ENCODE data around the gene MYOCOS.
"Not testable (repeated sequence)": the region's sequence is repeated elsewhere in the genome, so short reads cannot be mapped to it uniquely, and the experiment has no call there.

MYOCOS gene

DNA sequence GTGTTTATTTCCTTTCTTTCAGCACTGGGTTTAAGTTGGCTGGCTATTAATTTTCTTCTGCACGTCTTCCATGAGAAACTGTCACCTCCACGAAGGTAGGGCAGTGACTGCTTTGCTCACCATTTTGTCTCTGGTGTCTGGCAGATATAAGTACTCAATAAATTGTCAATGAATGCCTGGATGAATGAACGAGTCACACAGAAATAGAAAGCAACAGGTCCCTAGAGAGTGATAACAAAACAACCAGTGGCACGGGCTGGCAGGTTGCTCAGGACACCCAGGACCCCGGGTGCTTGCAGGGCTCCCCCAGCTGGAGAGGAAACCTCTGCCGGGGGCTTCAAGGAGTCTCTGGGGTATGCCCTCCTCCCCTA lies 33.7 kb downstream of the MYOCOS start:
- Histone ChIP-seq H3K9ac (no peak overlapping the region), H3K4me2 (peak overlapping the region; percentile 76), H3K4me1 (peaks cover 35% of the 10 kb centered on the region), H3K36me3 (no peaks in the 10 kb centered on the region), H3K9me3 (no peaks in the 10 kb centered on the region), H3K4me3 (peak overlapping the region; percentile 9; the same call in 1 of the 2 replicates), H4K20me1 (no peaks in the 10 kb centered on the region), H3K27me3 (no peaks in the 10 kb centered on the region), H3K27ac (peak overlapping the region; percentile 63)
- TF ChIP-seq Cebpa-rat (IDR thresholded peaks at IDR 0.05) = no peak

DNA sequence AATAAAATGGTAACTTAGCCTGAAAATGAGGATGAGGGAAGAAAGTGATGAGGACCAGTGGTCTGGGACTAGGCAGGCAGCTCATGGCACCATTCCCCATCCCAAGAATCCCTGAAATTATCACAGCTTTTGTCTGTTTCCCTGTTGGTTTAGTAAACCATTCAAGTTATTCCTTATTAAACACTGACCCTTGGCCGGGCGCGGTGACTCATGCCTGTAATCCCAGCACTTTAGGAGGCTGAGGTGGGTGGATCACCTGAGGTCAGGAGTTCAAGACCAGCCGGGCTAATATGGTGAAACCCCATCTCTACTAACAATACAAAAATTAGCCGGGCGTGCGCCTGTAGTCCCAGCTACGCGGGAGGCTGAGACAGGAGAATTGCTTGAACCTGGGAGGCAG lies 34.2 kb downstream of the MYOCOS start:
- H3K9me3 ChIP-seq, H3K36me3 ChIP-seq, H3K27me3 ChIP-seq, H4K20me1 ChIP-seq, H3K9ac ChIP-seq: not testable (repeated sequence)
- Histone ChIP-seq H3K27ac (peak overlapping the region; percentile 63), H3K4me2 (peak overlapping the region; percentile 76), H3K4me1 (peaks cover 35% of the 10 kb centered on the region), H3K4me3 (0 out of 2 replicates have a peak overlapping the region, but pooled peaks have one; percentile 9)

DNA sequence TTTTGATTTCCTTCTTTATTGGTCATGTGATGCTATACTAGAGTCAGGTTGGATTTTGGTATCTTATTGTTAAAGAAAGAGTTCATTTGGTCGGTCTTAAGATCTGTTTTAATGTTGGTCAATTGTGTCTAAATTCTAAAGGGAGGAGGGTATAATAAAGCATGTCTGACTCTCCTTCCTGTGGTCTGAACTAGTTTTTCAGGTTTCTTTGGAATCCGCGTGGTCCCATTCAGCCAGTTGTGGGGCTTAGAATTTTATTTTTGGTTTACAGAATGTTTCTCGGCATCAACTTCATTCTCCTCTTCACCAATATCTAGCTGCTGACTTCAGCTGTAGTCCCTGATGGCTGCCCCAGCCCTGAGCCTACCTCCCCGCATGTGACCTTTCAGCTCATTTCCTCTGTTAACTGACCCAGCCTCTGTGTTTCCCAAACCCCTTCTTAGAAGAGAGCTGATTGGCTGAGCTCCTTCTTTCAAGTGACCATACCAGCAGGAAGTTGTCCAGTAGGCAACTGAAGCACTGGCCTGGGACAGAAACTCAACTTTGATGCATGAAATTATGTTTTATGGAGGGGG lies 39.1 kb downstream of the MYOCOS start:
- Histone ChIP-seq H3K4me3 (no peak overlapping the region), H3K4me1 (peaks cover 10% of the 10 kb centered on the region), H3K36me3 (no peaks in the 10 kb centered on the region), H3K27me3 (no peaks in the 10 kb centered on the region), H3K9ac (no peak overlapping the region), H3K27ac (no peak overlapping the region), H3K9me3 (no peaks in the 10 kb centered on the region), H3K4me2 (no peak overlapping the region), H4K20me1 (no peaks in the 10 kb centered on the region)
- no peak for TF ChIP-seq Cebpa-rat (IDR thresholded peaks at IDR 0.05)

- H3K36me3 ChIP-seq = no peaks in the 10 kb centered on the region
- H3K4me1 ChIP-seq = no peaks in the 10 kb centered on the region
- H3K9me3 ChIP-seq = no peaks in the 10 kb centered on the region
- no peak overlapping the region for H3K4me2 ChIP-seq
- no peak for TF ChIP-seq Cebpa-rat (IDR thresholded peaks at IDR 0.05)
- H3K27ac ChIP-seq = no peak overlapping the region
- no peaks in the 10 kb centered on the region for H4K20me1 ChIP-seq
- no peak overlapping the region for H3K9ac ChIP-seq
- H3K4me3 ChIP-seq = no peak overlapping the region
- H3K27me3 ChIP-seq = no peaks in the 10 kb centered on the region
These were observed 41.2 kb downstream of the MYOCOS start for GRCh38 chr1:171663036-171663853.

GRCh38 chr1:171663854-171664575 lies 42.0 kb downstream of the MYOCOS start:
- Histone ChIP-seq H3K9me3 (no peaks in the 10 kb centered on the region), H3K36me3 (no peaks in the 10 kb centered on the region)

GRCh38 chr1:171664976-171665375 lies 42.9 kb downstream of the MYOCOS start:
- no peak overlapping the region for H3K27ac ChIP-seq
- no peaks in the 10 kb centered on the region for H3K36me3 ChIP-seq
- H3K9me3 ChIP-seq = no peaks in the 10 kb centered on the region
- H3K27me3 ChIP-seq = no peaks in the 10 kb centered on the region
- H3K4me1 ChIP-seq = no peaks in the 10 kb centered on the region
- H3K4me2 ChIP-seq = no peak overlapping the region
- H3K9ac ChIP-seq = no peak overlapping the region
- no peak overlapping the region for H3K4me3 ChIP-seq
- no peaks in the 10 kb centered on the region for H4K20me1 ChIP-seq
- TF ChIP-seq Cebpa-rat (IDR thresholded peaks at IDR 0.05) = no peak

More at GRCh38 chr1:171663854-171664575, 42.0 kb downstream of the MYOCOS start:
- Histone ChIP-seq H3K4me2 (no peak overlapping the region), H4K20me1 (no peaks in the 10 kb centered on the region), H3K9ac (no peak overlapping the region), H3K27ac (no peak overlapping the region), H3K27me3 (no peaks in the 10 kb centered on the region), H3K4me1 (no peaks in the 10 kb centered on the region), H3K4me3 (no peak overlapping the region)
- no peak for TF ChIP-seq Cebpa-rat (IDR thresholded peaks at IDR 0.05)

GRCh38 chr1:171666114-171666769 lies 44.2 kb downstream of the MYOCOS start:
- Histone ChIP-seq H4K20me1 (no peaks in the 10 kb centered on the region), H3K4me1 (no peaks in the 10 kb centered on the region), H3K27ac (no peak overlapping the region), H3K9ac (no peak overlapping the region), H3K4me2 (no peak overlapping the region), H3K9me3 (peaks cover 7% of the 10 kb centered on the region; the same call in 1 of the 2 replicates), H3K36me3 (no peaks in the 10 kb centered on the region), H3K27me3 (no peaks in the 10 kb centered on the region), H3K4me3 (no peak overlapping the region)
- no peak for TF ChIP-seq Cebpa-rat (IDR thresholded peaks at IDR 0.05)

GRCh38 chr1:171668372-171668771 lies 46.3 kb downstream of the MYOCOS start:
- H3K27ac ChIP-seq = no peak overlapping the region
- no peak for TF ChIP-seq Cebpa-rat (IDR thresholded peaks at IDR 0.05)
- no peaks in the 10 kb centered on the region for H3K27me3 ChIP-seq
- no peak overlapping the region for H3K9ac ChIP-seq
- H3K9me3 ChIP-seq = peaks cover 7% of the 10 kb centered on the region; the same call in 1 of the 2 replicates
- H3K4me2 ChIP-seq = no peak overlapping the region
- H3K4me3 ChIP-seq = no peak overlapping the region
- H3K36me3 ChIP-seq = no peaks in the 10 kb centered on the region
- H4K20me1 ChIP-seq = no peaks in the 10 kb centered on the region
- no peaks in the 10 kb centered on the region for H3K4me1 ChIP-seq

DNA sequence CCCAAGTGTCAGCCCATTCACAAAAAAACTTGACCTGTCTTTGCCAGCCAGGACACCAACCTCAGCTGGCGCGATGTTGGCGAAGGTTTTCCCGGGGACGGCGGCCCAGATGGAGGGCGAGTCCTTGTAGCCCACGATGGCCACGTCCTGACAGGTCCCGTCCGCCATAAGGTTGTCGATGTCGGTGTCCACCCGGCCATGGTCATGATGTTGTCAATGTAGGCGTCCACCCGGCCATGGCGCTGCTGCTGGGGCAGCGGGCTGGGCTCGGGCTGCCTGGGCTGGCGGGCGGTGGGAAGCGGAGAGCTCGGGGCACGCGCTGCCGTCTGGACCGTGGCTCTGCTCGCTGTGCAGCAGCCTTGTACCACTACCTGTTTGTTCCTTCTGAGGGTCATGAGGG lies 48.7 kb downstream of the MYOCOS start:
- H3K4me2 ChIP-seq = no peak overlapping the region
- no peaks in the 10 kb centered on the region for H4K20me1 ChIP-seq
- H3K36me3 ChIP-seq = no peaks in the 10 kb centered on the region
- no peak overlapping the region for H3K9ac ChIP-seq
- H3K9me3 ChIP-seq = peaks cover 7% of the 10 kb centered on the region; the same call in 1 of the 2 replicates
- no peak for TF ChIP-seq Cebpa-rat (IDR thresholded peaks at IDR 0.05)
- no peak overlapping the region for H3K27ac ChIP-seq
- H3K4me3 ChIP-seq = no peak overlapping the region
- no peaks in the 10 kb centered on the region for H3K27me3 ChIP-seq
- no peaks in the 10 kb centered on the region for H3K4me1 ChIP-seq

Data from BLaER1 (cell line).